BE2C (cell line): ENCODE measurements around the gene NOTUM.

Source experiments
- DNase-seq: peaks from one replicate; pipeline ENCODE4 v3.0.0-alpha.2; 2020
- H3K27me3 ChIP-seq: fragments of 250-450 bp; sonication (Bioruptor Pico); 2 replicates; pipeline ENCODE4 v1.5.1; 2020; ENCODE audit warnings: mild to moderate bottlenecking
- H3K36me3 ChIP-seq: fragments of 250-450 bp; sonication (Bioruptor Pico); 2 replicates; pipeline ENCODE4 v1.5.1; 2020; ENCODE audit warnings: mild to moderate bottlenecking
- H3K4me1 ChIP-seq: fragments of 250-450 bp; sonication (Bioruptor Pico); 2 replicates; pipeline ENCODE4 v1.5.1; 2020
- H3K4me3 ChIP-seq: 2 replicates; pipeline ENCODE4 v1.5.1; 2011; ENCODE audit warnings: low read depth, low read length
- H3K9me3 ChIP-seq: fragments of 250-450 bp; sonication (Bioruptor Pico); 2 replicates; pipeline ENCODE4 v1.5.1; 2020
- CTCF ChIP-seq: IDR thresholded peaks from 2 replicates; pipeline ENCODE4 v1.5.1; 2012; ENCODE audit warnings: mild to moderate bottlenecking, low read depth, low read length

The NOTUM gene

GRCh38 chr17:81939881-81940385, 21.1 kb downstream of the NOTUM start:
- H3K4me1 ChIP-seq = no peaks in the 10 kb centered on the region
- H3K4me3 ChIP-seq = no peak overlapping the region
- no peaks in the 10 kb centered on the region for H3K27me3 ChIP-seq
- no peaks in the 10 kb centered on the region for H3K9me3 ChIP-seq
- no peak for DNase-seq
- peaks cover 7% of the 10 kb centered on the region; the same call in 1 of the 2 replicates for H3K36me3 ChIP-seq
- no peak for TF ChIP-seq CTCF

- no peak for DNase-seq
- peaks cover 8% of the 10 kb centered on the region for H3K36me3 ChIP-seq
Measured at GRCh38 chr17:81939218-81939617, 21.8 kb downstream of the NOTUM start.

GRCh38 chr17:81935709-81936084, 25.3 kb downstream of the NOTUM start:
- no peak for TF ChIP-seq CTCF
- H3K9me3 ChIP-seq = no peaks in the 10 kb centered on the region
- no peaks in the 10 kb centered on the region for H3K4me1 ChIP-seq
- no peaks in the 10 kb centered on the region for H3K27me3 ChIP-seq
- DNase-seq = no peak
- peak overlapping the region; percentile 86 for H3K4me3 ChIP-seq
- peaks cover 12% of the 10 kb centered on the region for H3K36me3 ChIP-seq

More at GRCh38 chr17:81939218-81939617, 21.8 kb downstream of the NOTUM start:
- Histone ChIP-seq H3K9me3 (no peaks in the 10 kb centered on the region), H3K4me3 (no peak overlapping the region), H3K4me1 (no peaks in the 10 kb centered on the region), H3K27me3 (no peaks in the 10 kb centered on the region)
- no peak for TF ChIP-seq CTCF

GRCh38 chr17:81934850-81935708, 25.9 kb downstream of the NOTUM start:
- H3K4me1 ChIP-seq = no peaks in the 10 kb centered on the region
- no peaks in the 10 kb centered on the region for H3K9me3 ChIP-seq

GRCh38 chr17:81934098-81934757, 26.8 kb downstream of the NOTUM start:
- no peaks in the 10 kb centered on the region for H3K27me3 ChIP-seq
- H3K36me3 ChIP-seq = peaks cover 12% of the 10 kb centered on the region
- H3K4me1 ChIP-seq = no peaks in the 10 kb centered on the region
- H3K4me3 ChIP-seq = no peak overlapping the region
- no peaks in the 10 kb centered on the region for H3K9me3 ChIP-seq
- DNase-seq = no peak
- TF ChIP-seq CTCF = no peak

More at GRCh38 chr17:81934850-81935708, 25.9 kb downstream of the NOTUM start:
- DNase-seq = no peak
- H3K4me3 ChIP-seq = no peak overlapping the region
- H3K27me3 ChIP-seq = no peaks in the 10 kb centered on the region
- H3K36me3 ChIP-seq = peaks cover 12% of the 10 kb centered on the region
- TF ChIP-seq CTCF = no peak

GRCh38 chr17:81933178-81933699, 27.7 kb downstream of the NOTUM start:
- Histone ChIP-seq H3K27me3 (no peaks in the 10 kb centered on the region), H3K4me1 (no peaks in the 10 kb centered on the region), H3K4me3 (no peak overlapping the region), H3K36me3 (peaks cover 12% of the 10 kb centered on the region), H3K9me3 (no peaks in the 10 kb centered on the region)
- no peak for TF ChIP-seq CTCF
- no peak for DNase-seq
